HFFc6 (cell line): ENCODE measurements around the gene TMBIM1. TPM values are rescaled to one million over a fixed set of nuclear protein-coding genes. Genes with fewer than 3 reads are reported as not detected.

Experiments used
- DNase-seq: peaks from one replicate; pipeline ENCODE4 v3.0.0-alpha.2; 2018
- H3K27ac Mint-ChIP-seq: 2 replicates; pipeline ENCODE4 v1.8.0; 2020; ENCODE audit warnings: mild to moderate bottlenecking, mixed read lengths
- H3K27me3 Mint-ChIP-seq: 2 replicates; pipeline ENCODE4 v1.8.0; 2021; ENCODE audit warnings: mild to moderate bottlenecking, moderate library complexity, mixed read lengths; ENCODE audit not compliant: insufficient read depth
- H3K36me3 Mint-ChIP-seq: 2 replicates; pipeline ENCODE4 v1.8.0; 2021; ENCODE audit warnings: low read depth, mixed read lengths
- H3K4me1 Mint-ChIP-seq: 2 replicates; pipeline ENCODE4 v1.8.0; 2020; ENCODE audit warnings: low read depth, mixed read lengths
- H3K4me3 Mint-ChIP-seq: 2 replicates; pipeline ENCODE4 v1.8.0; 2020; ENCODE audit warnings: mild to moderate bottlenecking, moderate library complexity, mixed read lengths
- H3K9me3 Mint-ChIP-seq: 2 replicates; pipeline ENCODE4 v1.8.0; 2020; ENCODE audit warnings: mild to moderate bottlenecking, mixed read lengths
- CTCF ChIP-seq: fragments of 200-600 bp; sonication (generic); IDR thresholded peaks from 2 replicates; pipeline ENCODE4 v1.5.0; 2021; ENCODE audit warnings: antibody characterized with exemption, mild to moderate bottlenecking
- total RNA-seq, 6 experiments: library from RNA; stranded (reverse); fragmentation: NEBNext Ultra II Directional; extraction: Animal tissue kit (Norgen Biotek cat#: 25700); gene quantifications; 2 replicates in 1 of 6; 3 replicates in 5 of 6; pipeline ENCODE4 v1.2.3, GENCODE V29; 2021

TMBIM1 gene
- total RNA-seq, 6 experiments from 2014 or later, result 163 to 187 (median 176) TPM

GRCh38 chr2:218322768-218323525, 30.6 kb upstream of the TMBIM1 start:
- TF ChIP-seq CTCF, result no peak
- peak overlapping the region; percentile 61 for H3K27ac Mint-ChIP-seq
- peaks cover 19% of the 10 kb centered on the region for H3K4me1 Mint-ChIP-seq
- peak overlapping the region; percentile 94 for H3K4me3 Mint-ChIP-seq
- H3K9me3 Mint-ChIP-seq, result no peaks in the 10 kb centered on the region
- peak; percentile 61 for DNase-seq
- H3K27me3 Mint-ChIP-seq, result peaks cover 7% of the 10 kb centered on the region; the same call in 1 of the 2 replicates
- no peaks in the 10 kb centered on the region for H3K36me3 Mint-ChIP-seq

GRCh38 chr2:218320704-218321336, 28.5 kb upstream of the TMBIM1 start:
- Mint-ChIP-seq H3K4me3 (no peak overlapping the region), H3K27ac (no peak overlapping the region), H3K27me3 (peaks cover 6% of the 10 kb centered on the region; the same call in 1 of the 2 replicates), H3K9me3 (no peaks in the 10 kb centered on the region), H3K4me1 (peaks cover 30% of the 10 kb centered on the region), H3K36me3 (no peaks in the 10 kb centered on the region)
- no peak for DNase-seq
- no peak for TF ChIP-seq CTCF

- no peaks in the 10 kb centered on the region for H3K9me3 Mint-ChIP-seq
- TF ChIP-seq CTCF, result no peak
- no peak for DNase-seq
- H3K4me3 Mint-ChIP-seq, result no peak overlapping the region
- H3K27me3 Mint-ChIP-seq, result peaks cover 7% of the 10 kb centered on the region
- no peak overlapping the region for H3K27ac Mint-ChIP-seq
- no peaks in the 10 kb centered on the region for H3K36me3 Mint-ChIP-seq
- H3K4me1 Mint-ChIP-seq, result peaks cover 35% of the 10 kb centered on the region
Measured at GRCh38 chr2:218319813-218320365, 27.6 kb upstream of the TMBIM1 start.

- Mint-ChIP-seq H3K4me3 (no peak overlapping the region), H3K9me3 (no peaks in the 10 kb centered on the region), H3K4me1 (peaks cover 24% of the 10 kb centered on the region), H3K27me3 (peaks cover 4% of the 10 kb centered on the region), H3K36me3 (no peaks in the 10 kb centered on the region), H3K27ac (no peak overlapping the region)
- no peak for TF ChIP-seq CTCF
- DNase-seq, result no peak
Measured at GRCh38 chr2:218318241-218318640, 25.9 kb upstream of the TMBIM1 start.

GRCh38 chr2:218317835-218318234, 25.5 kb upstream of the TMBIM1 start:
- Mint-ChIP-seq H3K9me3 (no peaks in the 10 kb centered on the region), H3K27ac (no peak overlapping the region), H3K4me3 (no peak overlapping the region), H3K4me1 (peaks cover 24% of the 10 kb centered on the region), H3K27me3 (peaks cover 4% of the 10 kb centered on the region), H3K36me3 (no peaks in the 10 kb centered on the region)
- no peak for DNase-seq
- no peak for TF ChIP-seq CTCF
